Astrocyte of the cerebellum (primary cell): Measurements from ENCODE around the gene CCR5AS.
"Not testable (repeated sequence)": the region's sequence is repeated elsewhere in the genome, so short reads cannot be mapped to it uniquely, and the experiment has no call there.

Source experiments
- DNase-seq: peaks from one replicate; pipeline ENCODE4 v3.0.0-alpha.2; 2011; ENCODE audit warnings: low read depth
- H3K4me3 ChIP-seq: 2 replicates; pipeline ENCODE4 v1.5.1; 2011; ENCODE audit warnings: mild to moderate bottlenecking, low read depth, low read length, moderate library complexity
- in situ Hi-C: cut with HindIII; loops from 2 replicates; pipeline ENCODE4 v1.10.0; 2017; ENCODE audit warnings: low sequenced_read_pairs
- TF ChIP-seq, protein P1 (sequence below): IDR thresholded peaks from 2 replicates; pipeline ENCODE4 v1.5.1; 2012; ENCODE audit warnings: low read length, low read depth, moderate library complexity, mild to moderate bottlenecking; ENCODE audit errors: missing control alignments

Gene CCR5AS

DNA sequence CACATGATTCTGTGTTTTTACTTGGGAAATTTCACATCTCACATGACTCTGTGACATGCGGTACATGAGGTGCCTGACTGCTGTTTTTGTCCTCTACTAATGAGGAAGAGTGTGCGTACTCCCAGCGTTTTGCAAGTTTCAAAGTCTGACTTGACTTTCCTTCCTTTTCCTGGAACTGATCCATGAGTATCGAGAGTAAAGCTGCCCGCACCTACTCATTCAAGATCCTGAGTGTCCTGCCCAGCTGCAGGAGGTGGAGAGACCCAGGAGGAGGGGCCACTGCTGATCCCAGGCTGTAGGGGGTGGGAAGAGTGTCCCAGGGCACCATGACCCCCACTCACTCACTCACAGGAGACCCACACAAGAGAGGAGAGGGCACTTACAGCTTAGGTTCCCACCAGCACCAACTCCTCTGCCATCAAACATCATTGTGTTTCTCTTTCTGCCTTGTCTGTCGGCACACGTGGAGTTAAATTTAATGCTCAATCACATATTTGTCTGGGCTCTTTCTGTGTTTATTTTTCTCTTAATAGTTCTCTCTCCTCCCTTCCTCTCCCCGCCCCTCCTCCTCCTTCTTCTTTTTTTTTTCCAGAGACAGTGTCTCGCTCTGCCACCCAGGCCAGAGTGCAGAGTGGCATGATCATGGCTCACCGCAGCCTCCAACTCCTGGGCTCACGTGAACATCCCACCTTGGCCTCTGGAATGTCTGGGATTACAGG is 1.4 kb downstream of the CCR5AS start:
- no peak for DNase-seq
- in situ Hi-C loops: no loop called here
- H3K4me3 ChIP-seq: no peak overlapping the region
- TF ChIP-seq, protein P1, sequence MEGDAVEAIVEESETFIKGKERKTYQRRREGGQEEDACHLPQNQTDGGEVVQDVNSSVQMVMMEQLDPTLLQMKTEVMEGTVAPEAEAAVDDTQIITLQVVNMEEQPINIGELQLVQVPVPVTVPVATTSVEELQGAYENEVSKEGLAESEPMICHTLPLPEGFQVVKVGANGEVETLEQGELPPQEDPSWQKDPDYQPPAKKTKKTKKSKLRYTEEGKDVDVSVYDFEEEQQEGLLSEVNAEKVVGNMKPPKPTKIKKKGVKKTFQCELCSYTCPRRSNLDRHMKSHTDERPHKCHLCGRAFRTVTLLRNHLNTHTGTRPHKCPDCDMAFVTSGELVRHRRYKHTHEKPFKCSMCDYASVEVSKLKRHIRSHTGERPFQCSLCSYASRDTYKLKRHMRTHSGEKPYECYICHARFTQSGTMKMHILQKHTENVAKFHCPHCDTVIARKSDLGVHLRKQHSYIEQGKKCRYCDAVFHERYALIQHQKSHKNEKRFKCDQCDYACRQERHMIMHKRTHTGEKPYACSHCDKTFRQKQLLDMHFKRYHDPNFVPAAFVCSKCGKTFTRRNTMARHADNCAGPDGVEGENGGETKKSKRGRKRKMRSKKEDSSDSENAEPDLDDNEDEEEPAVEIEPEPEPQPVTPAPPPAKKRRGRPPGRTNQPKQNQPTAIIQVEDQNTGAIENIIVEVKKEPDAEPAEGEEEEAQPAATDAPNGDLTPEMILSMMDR: no peak

DNA sequence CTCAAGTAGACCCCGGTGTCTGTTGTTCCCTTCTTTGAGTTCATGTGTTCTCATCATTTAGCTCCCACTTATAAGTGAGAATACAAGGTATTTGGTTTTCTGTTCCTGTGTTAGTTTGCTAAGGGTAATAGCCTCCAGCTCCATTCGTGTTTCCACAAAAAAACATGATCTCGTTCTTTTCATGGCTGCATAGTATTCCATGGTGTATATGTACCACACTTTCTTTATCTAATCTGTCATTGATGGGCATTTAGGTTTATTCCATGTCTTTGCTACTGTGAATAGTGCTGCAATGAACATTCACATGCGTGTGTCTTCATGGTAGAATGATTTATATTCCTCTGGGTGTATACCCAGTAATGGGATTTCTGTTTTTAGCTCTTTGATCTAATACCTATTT is 4.0 kb downstream of the CCR5AS start:
- H3K4me3 ChIP-seq: not testable (repeated sequence)
- in situ Hi-C loops: loop anchor here (5.0 kb wide), 1 partner anchor 36 kb away; no protein-coding TSS in a partner anchor

DNA sequence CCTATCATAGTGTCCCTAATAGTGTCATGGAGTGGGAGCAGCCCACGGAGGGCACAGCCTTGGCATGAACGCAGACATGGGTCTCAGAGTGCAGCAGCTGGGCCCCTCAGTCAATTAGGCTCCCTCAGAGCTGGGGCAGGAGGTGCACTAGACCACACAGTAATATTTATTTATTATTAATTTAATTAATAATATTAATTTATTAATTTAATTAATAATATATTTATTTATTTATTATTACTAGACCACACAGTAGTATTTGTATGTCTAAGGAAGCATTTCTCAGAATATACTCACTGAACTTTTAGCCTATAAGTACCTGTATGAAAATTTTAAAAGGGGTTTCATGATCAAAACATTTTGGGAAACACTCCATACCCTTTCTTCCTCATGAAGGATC is 5.3 kb downstream of the CCR5AS start:
- no peak overlapping the region for H3K4me3 ChIP-seq
- TF ChIP-seq, protein P1: no peak
- no peak for DNase-seq
- in situ Hi-C loops: loop anchor here (5.0 kb wide), 1 partner anchor 34 kb away; no protein-coding TSS in a partner anchor

More for the DNA sequence above, 4.0 kb downstream of the CCR5AS start:
- not testable (repeated sequence) for DNase-seq

DNA sequence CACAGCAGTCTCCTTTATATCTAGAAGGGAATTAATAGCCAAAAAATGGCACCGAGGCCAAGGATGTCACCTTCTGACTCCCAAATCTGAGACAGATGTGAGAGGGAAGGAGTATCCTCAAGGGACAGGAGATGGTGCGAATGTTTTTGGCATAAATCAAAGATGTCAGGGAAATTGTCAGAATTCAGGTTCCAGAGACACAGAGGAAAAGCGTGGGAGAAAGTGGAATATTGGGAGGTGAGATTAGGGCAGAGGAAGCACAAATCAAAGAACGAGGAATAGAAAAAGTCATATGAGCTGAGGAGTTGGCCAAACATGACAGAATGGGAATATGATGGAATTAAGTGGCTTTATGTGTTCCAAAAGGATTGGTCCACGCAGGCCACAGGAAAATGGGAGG is 6.0 kb downstream of the CCR5AS start:
- no peak overlapping the region for H3K4me3 ChIP-seq
- DNase-seq: no peak
- in situ Hi-C loops: loop anchor here (5.0 kb wide), 1 partner anchor 34 kb away; no protein-coding TSS in a partner anchor
- TF ChIP-seq, protein P1: no peak

DNA sequence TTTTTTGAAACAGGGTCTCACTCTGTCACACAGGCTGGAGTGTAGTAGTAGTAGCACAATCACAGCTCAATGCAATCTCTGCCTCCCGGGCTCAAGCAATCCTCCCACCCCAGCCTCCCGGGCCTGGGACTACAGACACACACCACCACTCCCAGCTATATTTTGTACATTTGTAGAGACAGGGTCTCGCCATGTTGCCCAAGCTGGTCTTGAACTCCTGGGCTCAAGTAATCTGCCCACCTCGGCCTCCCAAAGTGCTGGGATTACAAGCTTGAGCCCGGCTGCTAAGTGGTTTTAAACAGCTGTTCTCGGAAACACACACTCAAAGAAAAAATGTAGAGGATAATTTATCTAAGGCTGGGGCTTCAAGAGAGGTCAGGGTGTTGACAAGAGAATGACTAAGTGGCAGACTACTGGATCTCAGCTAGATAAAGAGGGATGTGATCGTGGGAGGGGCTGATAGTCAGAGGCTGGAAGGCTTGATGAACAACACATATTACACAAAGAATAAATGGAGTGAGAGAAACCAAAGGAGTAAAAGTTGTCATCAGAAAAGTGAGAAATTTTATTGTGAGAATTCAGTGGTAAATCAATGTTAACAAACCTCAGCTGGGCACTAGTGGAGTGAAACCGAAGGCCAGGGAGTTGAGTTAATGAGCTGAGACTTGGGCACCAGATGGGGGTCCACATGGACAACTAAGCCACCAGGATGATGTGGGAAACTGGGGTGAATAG is 6.7 kb downstream of the CCR5AS start:
- in situ Hi-C loops: loop anchor here (5.0 kb wide), 1 partner anchor 33 kb away; no protein-coding TSS in a partner anchor
- no peak overlapping the region for H3K4me3 ChIP-seq
- TF ChIP-seq, protein P1: no peak
- no peak for DNase-seq

DNA sequence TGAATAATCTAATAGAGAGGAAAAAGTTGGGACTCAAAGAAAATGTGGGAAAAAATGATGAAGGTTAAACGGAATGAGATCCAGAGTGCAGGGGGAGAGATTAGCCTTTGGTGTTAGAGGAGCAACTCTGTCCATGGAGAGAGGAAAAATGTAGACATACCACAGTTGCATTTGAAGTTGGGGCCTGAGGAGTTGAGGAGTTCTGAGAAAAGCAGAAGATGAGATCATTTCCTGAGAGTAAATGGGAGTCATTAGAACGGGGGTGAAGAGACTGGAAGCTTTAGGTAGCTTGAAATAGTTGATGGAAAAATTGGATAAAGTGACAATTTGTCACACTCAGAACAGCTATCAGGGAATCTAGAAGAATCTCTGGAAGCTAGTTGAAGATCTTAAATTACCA is 7.3 kb downstream of the CCR5AS start:
- no peak overlapping the region for H3K4me3 ChIP-seq
- TF ChIP-seq, protein P1: no peak
- in situ Hi-C loops: no loop called here
- no peak for DNase-seq

DNA sequence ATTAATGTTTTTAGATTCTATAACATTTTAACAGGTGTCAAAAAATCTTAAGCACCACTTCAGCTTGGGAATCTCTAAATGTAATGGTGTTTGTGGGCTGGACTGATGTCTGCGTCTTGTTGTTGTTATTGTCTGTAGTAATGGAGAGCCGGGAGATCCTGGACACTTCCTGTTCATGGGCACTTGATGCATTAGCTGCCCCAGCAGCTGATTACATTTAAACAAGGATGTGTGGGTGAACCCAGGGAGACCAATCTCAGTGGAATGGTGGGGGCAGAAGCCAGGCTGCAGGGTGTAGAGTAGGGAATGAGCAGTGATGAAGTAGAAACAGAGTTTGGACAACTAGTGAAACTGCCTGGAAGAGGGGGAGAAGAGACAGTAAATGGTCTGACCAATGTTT is 7.8 kb downstream of the CCR5AS start:
- no peak overlapping the region for H3K4me3 ChIP-seq
- no peak for DNase-seq
- TF ChIP-seq, protein P1: no peak
- in situ Hi-C loops: no loop called here
